ENCODE results near the gene DENND11. TPM values are rescaled to one million over a fixed set of nuclear protein-coding genes. Genes with fewer than 3 reads are reported as not detected.

The DENND11 gene
- total and polyA plus RNA-seq, 9 donors: 6.0 to 15.7 (median 13.0) TPM

GRCh38 chr7:141674171-141674671 is 27.7 kb downstream of the DENND11 start:
- no peaks in the 10 kb centered on the region for H3K36me3 ChIP-seq
- 85 to 96% (median 92%) methylated on average over 5 of the region's 5 CpGs for WGBS, 3 donors
- no peak overlapping the region for H3K27ac ChIP-seq

GRCh38 chr7:141673346-141673745 is 28.6 kb downstream of the DENND11 start:
- WGBS, 3 donors: 95 to 97% (median 97%) methylated on average over 3 of the region's 3 CpGs
- Histone ChIP-seq H3K4me1 (ENCODE audit: insufficient read depth) (no peaks in the 10 kb centered on the region), H3K27ac (no peak overlapping the region), H3K27me3 (no peaks in the 10 kb centered on the region), H3K9me3 (no peaks in the 10 kb centered on the region), H3K4me3 (no peak overlapping the region), H3K36me3 (no peaks in the 10 kb centered on the region)
- no peak for TF ChIP-seq CTCF (IDR thresholded peaks at IDR 0.05)
- no peak for TF ChIP-seq POLR2A (IDR thresholded peaks at IDR 0.05)
- TF ChIP-seq EP300 (IDR thresholded peaks at IDR 0.05): no peak
- DNase-seq: no peak
- intact Hi-C loops (cut with DNase I): no loop called here

More at GRCh38 chr7:141674171-141674671, 27.7 kb downstream of the DENND11 start:
- intact Hi-C loops (cut with DNase I): no loop called here
- Histone ChIP-seq H3K4me1 (ENCODE audit: insufficient read depth) (no peaks in the 10 kb centered on the region), H3K9me3 (no peaks in the 10 kb centered on the region), H3K27me3 (no peaks in the 10 kb centered on the region), H3K4me3 (no peak overlapping the region)
- TF ChIP-seq EP300 (IDR thresholded peaks at IDR 0.05): no peak
- TF ChIP-seq CTCF (IDR thresholded peaks at IDR 0.05): no peak
- no peak for TF ChIP-seq POLR2A (IDR thresholded peaks at IDR 0.05)
- DNase-seq: no peak

GRCh38 chr7:141671705-141672496 is 30.1 kb downstream of the DENND11 start:
- no peak overlapping the region for H3K27ac ChIP-seq
- H3K4me3 ChIP-seq: no peak overlapping the region
- DNase-seq: no peak
- intact Hi-C loops (cut with DNase I): no loop called here
- no peaks in the 10 kb centered on the region for H3K36me3 ChIP-seq
- WGBS, 3 donors: 97% methylated on average over 7 of the region's 7 CpGs
- no peaks in the 10 kb centered on the region for H3K27me3 ChIP-seq
- TF ChIP-seq POLR2A (IDR thresholded peaks at IDR 0.05) (no peak), EP300 (IDR thresholded peaks at IDR 0.05) (no peak), CTCF (IDR thresholded peaks at IDR 0.05) (no peak)
- H3K9me3 ChIP-seq: no peaks in the 10 kb centered on the region
- no peaks in the 10 kb centered on the region for H3K4me1 ChIP-seq (ENCODE audit: insufficient read depth)

GRCh38 chr7:141668853-141669252 is 33.1 kb downstream of the DENND11 start:
- TF ChIP-seq CTCF (IDR thresholded peaks at IDR 0.05): no peak
- no peak for TF ChIP-seq POLR2A (IDR thresholded peaks at IDR 0.05)
- no peak for TF ChIP-seq EP300 (IDR thresholded peaks at IDR 0.05)
- Histone ChIP-seq H3K4me1 (ENCODE audit: insufficient read depth) (no peaks in the 10 kb centered on the region), H3K27ac (no peak overlapping the region), H3K36me3 (no peaks in the 10 kb centered on the region), H3K27me3 (no peaks in the 10 kb centered on the region), H3K9me3 (no peaks in the 10 kb centered on the region), H3K4me3 (no peak overlapping the region)
- DNase-seq: no peak
- WGBS, 3 donors: 75 to 83% (median 76%) methylated on average over 2 of the region's 2 CpGs
- intact Hi-C loops (cut with DNase I): no loop called here
